D721Med (cell line): ENCODE data around the gene GATM.

Source experiments
- DNase-seq: peaks from one replicate; pipeline ENCODE4 v3.0.0; 2011; ENCODE audit warnings: low spot score; ENCODE audit not compliant: insufficient read length
- FAIRE-seq: peaks from 2 replicates; lab custom pipeline; 2011; peaks lifted over from hg19 to GRCh38; lab: Jason Lieb, UNC
- CTCF ChIP-seq: IDR thresholded peaks from 2 replicates; pipeline ENCODE4 v1.5.1; 2012; ENCODE audit warnings: mild to moderate bottlenecking, control low read depth; ENCODE audit not compliant: insufficient read depth; ENCODE audit errors: missing control alignments

Gene GATM

GRCh38 chr15:45409596-45409995 is 31.3 kb upstream of the GATM start:
- TF ChIP-seq CTCF: no peak
- DNase-seq (no peak), FAIRE-seq (no peak)

GRCh38 chr15:45407786-45408185 is 29.4 kb upstream of the GATM start:
- TF ChIP-seq CTCF: no peak
- DNase-seq (no peak), FAIRE-seq (no peak)

GRCh38 chr15:45402955-45403877 is 24.9 kb upstream of the GATM start:
- FAIRE-seq (no peak), DNase-seq (no peak)
- TF ChIP-seq CTCF: no peak

GRCh38 chr15:45402162-45402954 is 24.0 kb upstream of the GATM start:
- peak; percentile 58 for FAIRE-seq
- no peak for TF ChIP-seq CTCF
- DNase-seq: peak; percentile 82

- TF ChIP-seq CTCF: no peak
- FAIRE-seq (no peak), DNase-seq (no peak)
Measured at GRCh38 chr15:45401665-45402161, 23.4 kb upstream of the GATM start.

GRCh38 chr15:45399381-45400212 is 21.3 kb upstream of the GATM start:
- no peak for DNase-seq
- TF ChIP-seq CTCF: peak; percentile 79
- no peak for FAIRE-seq
